GM21381 (cell line): Measurements from ENCODE around the gene CDHR1.

ENCODE experiments used
- ATAC-seq: cut with Tn5 transposase; IDR thresholded peaks from one replicate; pipeline ENCODE4 v1.9.1; 2021; ENCODE audit warnings: mild to moderate bottlenecking, moderate library complexity; ENCODE audit not compliant: unreplicated experiment

Gene CDHR1

GRCh38 chr10:84256510-84257342 lies 62.4 kb downstream of the CDHR1 start:
- ATAC-seq: no peak

GRCh38 chr10:84257343-84258020 lies 63.1 kb downstream of the CDHR1 start:
- no peak for ATAC-seq

GRCh38 chr10:84258034-84258695 lies 63.8 kb downstream of the CDHR1 start:
- ATAC-seq: no peak

GRCh38 chr10:84261236-84261915 lies 67.0 kb downstream of the CDHR1 start:
- no peak for ATAC-seq

GRCh38 chr10:84262190-84262956 lies 68.0 kb downstream of the CDHR1 start:
- ATAC-seq: no peak

- no peak for ATAC-seq
These were observed 69.4 kb downstream of the CDHR1 start for GRCh38 chr10:84263716-84264115.

- peak; percentile 94 for ATAC-seq
These were observed 70.3 kb downstream of the CDHR1 start for GRCh38 chr10:84264611-84265141.

GRCh38 chr10:84265418-84265817 lies 71.1 kb downstream of the CDHR1 start:
- no peak for ATAC-seq

- no peak for ATAC-seq
These were observed 73.3 kb downstream of the CDHR1 start for GRCh38 chr10:84267503-84268126.

- ATAC-seq: no peak
These were observed 74.8 kb downstream of the CDHR1 start for GRCh38 chr10:84269162-84269561.
